Tongue (tissue), 2 donors: ENCODE measurements around the gene F11R. TPM values are rescaled to one million over a fixed set of nuclear protein-coding genes. Genes with fewer than 3 reads are reported as not detected.
"Not testable (repeated sequence)": the region's sequence is repeated elsewhere in the genome, so short reads cannot be mapped to it uniquely, and the experiment has no call there.

Experiments used
- DNase-seq: peaks from one replicate; pipeline ENCODE4 v3.0.0-alpha.2; 2015
- total RNA-seq: library from RNA; depleted of rRNA; stranded (reverse); fragments of >200 nt; gene quantifications from one replicate; pipeline ENCODE4 v1.2.3, GENCODE V29; 2014

The F11R gene
- total RNA-seq, 1 donor from 2014 or later = 30.0 TPM

GRCh38 chr1:161044535-161044907 lies 23.6 kb upstream of the F11R start:
- DNase-seq = no peak

GRCh38 chr1:161039546-161039945 lies 18.6 kb upstream of the F11R start:
- DNase-seq = no peak

- no peak for DNase-seq
These were observed 18.2 kb upstream of the F11R start for GRCh38 chr1:161039154-161039545.

- peak; percentile 89 for DNase-seq
These were observed 17.7 kb upstream of the F11R start, which contains the start of gene TSTD1 for GRCh38 chr1:161038523-161039153. Gene TSTD1, minus strand, starts transcription at chr1:161038964. Its CDS starts 75 bp downstream, at chr1:161038889.

- peak; percentile 35 for DNase-seq
These were observed 16.9 kb upstream of the F11R start for GRCh38 chr1:161037661-161038522.

- no peak for DNase-seq
These were observed 12.8 kb upstream of the F11R start for GRCh38 chr1:161033751-161034150.

- DNase-seq = no peak
These were observed 11.5 kb upstream of the F11R start for GRCh38 chr1:161032409-161032808.

GRCh38 chr1:161031874-161032273 lies 10.9 kb upstream of the F11R start:
- no peak for DNase-seq

GRCh38 chr1:161029466-161029865 lies 8.5 kb upstream of the F11R start:
- DNase-seq = not testable (repeated sequence)

- DNase-seq = not testable (repeated sequence)
These were observed 6.0 kb upstream of the F11R start for GRCh38 chr1:161026954-161027353.

GRCh38 chr1:161022432-161022831 lies 1.5 kb upstream of the F11R start:
- DNase-seq = not testable (repeated sequence)

GRCh38 chr1:161021970-161022353 lies 1.0 kb upstream of the F11R start:
- no peak for DNase-seq

GRCh38 chr1:161021165-161021969 lies 415 bp upstream of the F11R start:
- DNase-seq = peak; percentile 77

GRCh38 chr1:161019751-161020495 lies 1.0 kb downstream of the F11R start:
- DNase-seq = peak; percentile 61

GRCh38 chr1:161019111-161019660 lies 1.8 kb downstream of the F11R start:
- not testable (repeated sequence) for DNase-seq

GRCh38 chr1:161018631-161018930 lies 2.4 kb downstream of the F11R start:
- no peak for DNase-seq

GRCh38 chr1:161017756-161018630 lies 3.0 kb downstream of the F11R start:
- no peak for DNase-seq

- not testable (repeated sequence) for DNase-seq
These were observed 3.8 kb downstream of the F11R start for GRCh38 chr1:161017181-161017580.

- not testable (repeated sequence) for DNase-seq
These were observed 4.3 kb downstream of the F11R start for GRCh38 chr1:161016683-161017082.

- peak; percentile 69 for DNase-seq
These were observed 7.3 kb downstream of the F11R start for GRCh38 chr1:161013488-161014230.
